GM18508 (cell line): ENCODE measurements around the gene H3-3A.

Source experiments
- ATAC-seq: cut with Tn5 transposase; IDR thresholded peaks from one replicate; pipeline ENCODE4 v1.9.1; 2021; ENCODE audit warnings: moderate number of reproducible peaks; ENCODE audit not compliant: insufficient read depth, unreplicated experiment

H3-3A gene

GRCh38 chr1:226051365-226051764 lies 11.2 kb upstream of the H3-3A start:
- no peak for ATAC-seq

DNA sequence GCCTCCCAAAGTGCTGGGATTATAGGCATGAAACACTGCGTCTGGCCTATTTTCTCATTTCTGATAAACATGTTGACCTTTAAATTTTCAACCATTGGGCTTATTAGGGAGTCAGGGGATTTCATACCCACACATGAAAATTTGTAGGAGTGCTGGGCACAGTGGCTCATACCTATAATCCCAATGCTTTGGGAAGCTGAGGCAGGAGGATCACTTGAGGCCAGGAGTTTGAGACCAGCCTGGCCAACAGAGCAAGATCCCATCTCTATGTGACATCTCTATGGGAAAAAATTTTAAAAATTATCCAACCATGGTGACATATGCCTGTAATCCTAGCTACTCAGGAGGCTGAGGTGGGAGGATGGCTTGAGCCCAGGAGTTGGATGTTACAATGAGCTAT lies 10.5 kb upstream of the H3-3A start:
- no peak for ATAC-seq

- ATAC-seq: no peak
Observed at GRCh38 chr1:226054519-226055327, 7.8 kb upstream of the H3-3A start.

DNA sequence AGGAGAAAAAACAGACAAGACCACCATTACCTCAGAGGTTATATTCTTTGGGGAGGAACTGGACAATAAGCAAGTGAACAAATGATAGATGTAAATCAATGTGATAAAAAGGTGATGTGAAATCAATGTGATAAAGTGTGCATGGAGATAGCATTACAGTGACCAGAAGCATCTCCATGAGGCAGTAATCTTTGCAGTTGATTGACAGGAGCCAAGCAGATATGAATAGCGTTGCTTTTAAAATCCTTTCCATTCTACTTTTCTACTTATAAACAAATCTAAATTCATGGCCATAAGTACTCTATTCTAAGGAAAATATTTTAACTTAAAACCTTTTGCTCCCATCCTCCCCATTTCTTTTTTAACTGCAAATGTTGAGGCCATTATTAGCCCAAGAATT lies 2.8 kb upstream of the H3-3A start:
- ATAC-seq: no peak

DNA sequence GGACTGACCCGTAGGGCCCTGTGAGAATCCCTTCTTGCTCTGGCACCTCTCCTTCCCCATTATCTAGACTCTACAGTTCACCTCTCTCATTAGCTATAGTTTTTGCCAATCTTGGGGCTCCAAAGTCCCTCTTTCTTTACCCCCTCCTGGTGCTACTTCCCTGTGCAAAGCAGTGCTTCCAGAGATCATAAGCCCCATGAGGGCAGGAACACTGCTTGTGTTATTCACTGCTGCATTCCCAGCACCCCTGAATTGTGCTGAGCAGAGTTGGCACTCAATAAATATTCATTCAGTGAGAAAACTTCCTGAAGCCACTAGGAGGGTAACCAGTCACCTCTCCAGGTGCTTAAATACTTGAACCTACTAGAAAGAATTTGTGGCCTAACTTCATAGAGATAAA lies 2.1 kb upstream of the H3-3A start:
- no peak for ATAC-seq

DNA sequence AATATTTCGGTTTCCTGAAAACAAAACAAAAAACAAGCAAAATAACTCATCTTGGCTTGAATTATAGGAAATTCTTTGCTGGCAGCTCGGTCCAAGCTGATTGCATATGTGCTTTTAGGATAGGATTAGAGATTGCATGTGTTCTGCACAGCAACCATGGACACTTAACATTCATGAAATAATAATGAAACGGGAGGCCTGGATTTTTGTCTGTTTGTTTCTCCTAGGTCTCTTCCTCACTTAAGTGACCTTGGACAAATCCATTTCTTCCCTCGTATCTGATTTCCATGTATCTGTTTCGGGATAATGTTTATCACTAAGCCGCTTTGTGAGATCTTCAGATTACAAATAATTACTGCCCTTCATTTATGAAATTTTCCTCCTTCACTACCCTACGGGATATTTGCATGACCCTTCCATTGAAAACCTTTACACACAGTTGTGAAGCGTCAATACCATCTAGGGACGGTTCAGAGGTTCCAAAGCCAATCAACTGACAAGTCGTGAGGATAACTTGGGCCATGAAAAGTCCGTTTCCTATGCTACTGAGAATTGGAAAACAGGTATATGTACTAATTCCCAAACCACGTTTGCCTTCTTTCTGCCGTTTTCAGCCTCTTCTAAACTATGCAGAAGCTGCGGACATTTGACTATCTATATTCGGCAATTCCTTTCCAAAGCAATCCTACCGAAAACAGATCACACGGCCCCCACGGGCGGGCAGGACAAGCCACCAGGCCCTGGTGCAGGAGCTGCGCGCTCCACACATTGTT lies 1.3 kb upstream of the H3-3A start:
- ATAC-seq: no peak

DNA sequence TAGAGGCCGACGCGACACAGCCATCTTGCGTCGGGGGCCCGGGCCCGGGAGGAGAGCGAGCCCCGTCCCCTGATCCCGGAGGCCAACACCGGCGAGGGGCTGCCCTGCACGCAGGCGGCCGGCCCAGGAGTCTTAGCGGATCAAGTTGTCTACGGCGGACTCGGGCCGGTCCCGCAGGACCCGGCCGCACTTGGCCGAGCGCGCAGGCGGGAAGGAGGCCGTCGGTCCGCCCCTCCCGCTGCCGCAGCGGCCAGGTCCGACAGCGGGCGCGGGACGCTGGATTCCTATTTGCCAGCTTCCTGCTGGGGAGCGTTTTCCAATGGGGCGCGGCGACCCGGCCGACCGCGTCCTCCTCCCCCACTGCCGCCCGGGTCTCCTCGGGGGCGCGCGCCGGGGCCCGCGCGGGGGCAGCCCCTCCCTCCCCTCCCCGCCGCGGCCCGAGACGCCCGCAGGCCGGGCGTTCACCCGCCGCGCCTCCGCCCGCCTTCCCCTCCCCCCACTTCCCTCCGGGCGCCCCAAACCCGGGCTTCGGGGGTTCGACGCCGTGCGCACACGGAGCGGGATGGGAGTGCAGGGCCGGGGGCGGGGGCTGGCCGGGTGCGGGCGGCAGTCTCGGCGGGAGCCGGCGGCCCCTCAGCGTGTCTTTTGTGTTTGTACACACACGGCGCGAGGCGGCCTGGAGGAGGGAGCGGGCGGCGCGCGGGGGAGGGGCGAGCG lies 517 bp upstream of the H3-3A start:
- peak; percentile 16 for ATAC-seq

DNA sequence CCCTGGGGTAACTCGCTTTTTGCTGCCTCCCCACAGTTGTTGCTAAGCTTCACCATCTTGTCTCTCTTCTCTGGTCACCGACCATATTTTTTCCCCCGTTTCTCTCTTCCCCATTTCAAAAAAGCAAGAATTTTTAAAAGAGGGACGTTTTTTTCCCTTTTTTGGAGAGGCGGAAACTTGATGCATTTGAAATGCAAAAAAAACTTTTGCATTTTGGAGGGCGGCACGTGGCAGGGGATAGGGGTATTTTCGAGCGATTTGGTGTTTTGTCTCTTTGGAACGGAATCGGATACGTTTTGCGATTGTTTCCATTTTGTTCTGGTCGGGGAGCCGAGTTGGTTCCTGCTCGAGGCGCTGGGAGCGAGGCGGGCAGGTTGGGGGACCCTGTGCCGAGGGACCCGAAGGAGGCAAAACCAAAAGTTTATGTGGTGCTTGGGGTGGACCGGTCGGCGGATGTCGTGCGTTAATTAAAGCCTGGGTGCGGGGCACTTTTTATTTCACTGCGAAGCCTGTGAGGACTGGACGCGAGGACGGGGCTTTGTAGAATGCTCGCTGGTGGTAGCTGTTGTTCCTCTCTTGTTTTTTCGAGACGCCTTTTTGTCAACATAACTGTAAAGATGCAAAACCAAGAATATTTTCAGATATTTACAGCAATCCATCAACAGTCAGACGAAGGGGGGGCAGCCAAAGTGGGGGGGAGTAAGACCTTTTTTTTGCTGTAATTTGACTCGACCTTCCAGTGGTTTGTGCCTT lies 884 bp downstream of the H3-3A start:
- ATAC-seq: no peak

DNA sequence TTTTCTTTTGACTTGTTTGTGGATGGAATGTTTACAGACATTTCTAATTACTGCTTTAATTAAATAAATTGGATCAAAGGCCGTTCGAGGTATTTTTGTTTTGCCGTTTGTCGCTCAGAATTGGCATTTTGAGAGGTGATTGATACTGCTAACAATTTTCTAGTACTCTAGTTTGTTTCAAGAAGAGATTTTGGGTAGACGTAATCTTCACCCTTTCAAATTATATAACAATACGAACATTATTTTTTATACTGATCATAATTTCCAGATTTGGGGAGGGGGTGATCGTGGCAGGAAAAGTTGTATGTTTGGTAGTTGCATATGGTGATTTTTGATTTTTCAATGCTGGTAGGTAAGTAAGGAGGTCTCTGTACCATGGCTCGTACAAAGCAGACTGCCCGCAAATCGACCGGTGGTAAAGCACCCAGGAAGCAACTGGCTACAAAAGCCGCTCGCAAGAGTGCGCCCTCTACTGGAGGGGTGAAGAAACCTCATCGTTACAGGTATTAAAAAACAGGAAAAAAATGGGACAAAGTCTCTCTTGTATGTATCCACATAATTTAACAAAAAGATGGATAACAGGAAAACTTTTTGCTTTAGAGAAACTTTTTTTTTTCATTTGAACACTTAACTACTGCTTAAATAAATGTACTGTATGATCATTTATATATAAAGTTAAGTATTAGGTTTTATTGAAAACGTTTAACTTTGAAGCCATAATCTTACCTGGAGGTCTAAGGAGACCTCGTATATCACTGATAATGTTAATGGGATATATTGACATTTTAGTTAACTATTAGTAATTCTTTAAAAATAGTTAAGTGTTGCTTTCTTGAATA lies 1.7 kb downstream of the H3-3A start:
- no peak for ATAC-seq

DNA sequence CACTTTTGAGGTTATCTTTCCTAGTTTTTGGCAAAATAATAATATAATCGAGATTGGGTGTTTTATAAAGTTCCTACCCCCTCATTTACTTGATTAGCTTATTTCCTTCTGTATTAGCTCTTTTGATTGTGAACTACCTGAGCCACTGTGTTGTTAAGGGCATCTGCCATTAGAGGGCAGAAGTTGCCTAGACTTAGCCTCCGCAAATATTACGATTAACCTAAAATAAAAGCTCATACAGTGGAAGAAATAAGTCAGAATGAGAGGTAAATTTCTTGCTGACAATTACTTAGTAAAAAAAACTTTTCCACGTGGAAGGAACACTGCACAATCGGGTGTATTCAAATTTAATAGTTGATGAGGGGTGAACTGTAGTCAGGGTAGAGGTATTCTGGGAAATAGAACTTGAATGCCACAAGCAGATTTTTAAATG lies 2.3 kb downstream of the H3-3A start:
- ATAC-seq: no peak

GRCh38 chr1:226066415-226067078 lies 4.0 kb downstream of the H3-3A start:
- ATAC-seq: no peak

DNA sequence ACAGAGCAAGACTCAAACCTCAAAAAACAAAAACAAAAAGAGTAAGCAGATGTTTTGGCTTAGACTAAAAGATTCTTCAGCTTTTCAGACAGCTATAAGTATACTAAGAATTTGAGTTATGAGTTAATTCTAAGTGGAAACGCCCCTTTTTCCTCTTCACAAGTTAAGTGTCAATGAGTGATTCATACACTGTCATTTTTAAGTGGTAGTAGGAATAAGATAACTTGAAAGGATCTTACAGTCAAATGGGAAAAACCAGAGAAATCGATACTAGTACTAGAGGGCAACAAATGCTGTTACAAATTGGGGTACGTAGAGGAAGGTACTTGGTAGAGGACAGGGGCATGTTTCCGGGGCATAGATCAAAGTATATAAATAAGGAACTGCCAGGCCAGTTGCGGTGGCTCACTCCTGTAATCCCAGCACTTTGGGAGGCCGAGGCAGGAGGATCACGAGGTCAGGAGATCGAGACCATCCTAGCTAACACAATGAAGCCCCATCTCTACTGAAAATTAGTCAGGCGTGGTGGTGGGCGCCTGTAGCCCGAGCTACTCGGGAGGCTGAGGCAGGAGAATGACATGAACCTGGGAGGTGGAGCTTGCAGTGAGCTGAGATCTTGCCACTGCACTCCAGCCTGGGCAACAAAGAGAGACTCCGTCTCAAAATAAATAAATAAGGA lies 7.4 kb downstream of the H3-3A start:
- no peak for ATAC-seq

DNA sequence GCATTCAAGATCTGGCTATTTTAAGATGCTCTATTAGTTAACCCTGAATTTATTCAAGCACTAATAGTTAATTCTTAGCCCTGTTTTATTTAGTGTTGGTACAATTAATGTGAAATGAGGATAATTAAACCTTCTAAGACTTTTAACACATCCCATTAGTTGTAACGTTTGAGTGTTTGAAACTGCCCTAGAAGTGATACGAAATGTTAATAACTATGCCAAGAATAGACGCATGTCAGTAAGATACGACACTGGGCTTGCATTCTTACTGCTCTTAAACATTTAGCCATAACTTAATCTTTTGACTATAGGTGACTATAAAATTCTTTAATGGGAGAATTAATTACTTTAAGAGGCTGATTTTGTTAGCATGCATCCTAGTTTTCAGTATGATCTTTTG lies 9.8 kb downstream of the H3-3A start:
- no peak for ATAC-seq

GRCh38 chr1:226073184-226073950 lies 10.9 kb downstream of the H3-3A start:
- ATAC-seq: no peak

DNA sequence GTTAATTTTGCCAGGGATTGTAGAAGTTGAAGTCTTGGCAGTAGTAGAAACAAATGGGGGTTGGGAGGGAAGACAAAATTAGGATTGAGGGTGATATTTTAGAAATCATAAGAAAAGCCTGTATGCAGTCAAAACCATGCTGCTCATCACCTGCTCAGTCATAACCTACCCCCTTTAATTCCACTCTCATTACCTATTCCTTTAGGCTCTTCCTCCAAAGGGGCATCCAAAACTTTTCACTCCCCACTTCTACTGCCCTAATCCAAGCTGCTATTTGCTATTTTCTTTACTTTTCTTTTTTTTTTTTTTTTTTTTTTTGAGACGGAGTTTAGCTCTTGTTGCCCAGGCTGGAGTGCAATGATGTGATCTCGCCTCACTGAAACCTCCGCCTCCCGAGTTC lies 11.5 kb downstream of the H3-3A start:
- ATAC-seq: no peak

GRCh38 chr1:226076378-226076777 lies 13.9 kb downstream of the H3-3A start:
- ATAC-seq: no peak

DNA sequence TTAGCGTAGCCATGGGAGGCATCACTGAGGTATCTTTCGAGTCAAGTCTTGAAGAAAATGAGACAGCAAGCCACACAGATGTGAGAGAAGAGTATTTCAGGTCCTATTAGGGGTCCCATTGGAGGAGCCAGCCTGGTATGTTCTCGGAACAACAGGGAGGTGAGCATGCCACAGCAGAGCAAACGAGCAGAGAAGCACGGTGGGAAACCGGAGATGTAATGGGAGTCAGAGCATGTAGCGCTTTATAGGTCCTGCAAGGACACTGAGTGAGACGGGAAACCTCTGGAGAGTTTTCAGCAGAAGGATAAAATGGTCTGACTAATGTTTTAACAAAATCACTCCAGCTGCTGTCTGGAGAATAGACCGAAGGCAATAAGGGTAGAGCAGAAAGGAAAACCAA lies 15.9 kb downstream of the H3-3A start:
- no peak for ATAC-seq

GRCh38 chr1:226082587-226082917 lies 20.0 kb downstream of the H3-3A start:
- ATAC-seq: no peak
